Measurements from ENCODE around the gene JAG2. TPM values are rescaled to one million over a fixed set of nuclear protein-coding genes. Genes with fewer than 3 reads are reported as not detected.

The JAG2 gene
- total RNA-seq, 2 experiments from 2014 or later: 0.66 to 1.3 TPM

- peaks cover 7% of the 10 kb centered on the region for H3K27me3 Mint-ChIP-seq
Observed at GRCh38 chr14:105185001-105185400, 16.4 kb upstream of the JAG2 start.

GRCh38 chr14:105184461-105184860 lies 15.9 kb upstream of the JAG2 start:
- H3K4me3 Mint-ChIP-seq: no peak overlapping the region
- TF ChIP-seq CTCF (IDR thresholded peaks at IDR 0.05): no peak
- no peak for ATAC-seq (ENCODE audit: poor library complexity)
- Histone ChIP-seq H3K27me3 (ENCODE audit: control insufficient read depth in 1 of 2, insufficient read depth in 2 of 2, low read length in 2 of 2) (no peaks in the 10 kb centered on the region), H3K9me3 (ENCODE audit: control insufficient read depth in 1 of 2, insufficient read depth in 1 of 2, low read length in 2 of 2) (peaks cover 0 to 10% of the 10 kb centered on the region in 2 experiments), H3K36me3 (ENCODE audit: insufficient read depth, low read length) (no peaks in the 10 kb centered on the region), H3K4me1 (ENCODE audit: insufficient read depth, low read length) (peaks cover 32% of the 10 kb centered on the region), H3K27ac (ENCODE audit: low read depth in 1 of 2, low read length in 2 of 2) (no peak overlapping the region), H3K4me3 (ENCODE audit: low read length) (no peak overlapping the region)
- H3K27ac Mint-ChIP-seq: no peak overlapping the region
- POLR2A ChIA-PET: no interaction called here
- DNase-seq: no peak
- no peaks in the 10 kb centered on the region for H3K9me3 Mint-ChIP-seq
- peaks cover 7% of the 10 kb centered on the region for H3K27me3 Mint-ChIP-seq
- CTCF ChIA-PET: no interaction called here
- H3K4me1 Mint-ChIP-seq (ENCODE audit: low read depth): peaks cover 7% of the 10 kb centered on the region
- intact Hi-C loops (cut with DNase I, micrococcal nuclease): loop anchor here in 1 of 2 experiments (5.0 kb wide), 2 partner anchors 92 to 202 kb away; no protein-coding TSS in a partner anchor
- no peaks in the 10 kb centered on the region for H3K36me3 Mint-ChIP-seq (ENCODE audit: low read depth)

More at GRCh38 chr14:105185001-105185400, 16.4 kb upstream of the JAG2 start:
- no peak for DNase-seq
- H3K4me3 Mint-ChIP-seq: no peak overlapping the region
- H3K9me3 ChIP-seq (ENCODE audit: control insufficient read depth in 1 of 2, insufficient read depth in 1 of 2, low read length in 2 of 2): peaks cover 0 to 10% of the 10 kb centered on the region in 2 experiments
- intact Hi-C loops (cut with DNase I, micrococcal nuclease): no loop called here
- ATAC-seq (ENCODE audit: poor library complexity): no peak
- CTCF ChIA-PET: no interaction called here
- peaks cover 0 to 5% of the 10 kb centered on the region in 2 experiments for H3K27me3 ChIP-seq (ENCODE audit: control insufficient read depth in 1 of 2, insufficient read depth in 2 of 2, low read length in 2 of 2)
- no peak overlapping the region for H3K27ac ChIP-seq (ENCODE audit: low read depth in 1 of 2, low read length in 2 of 2)
- H3K27ac Mint-ChIP-seq: no peak overlapping the region
- H3K9me3 Mint-ChIP-seq: no peaks in the 10 kb centered on the region
- no peak overlapping the region for H3K4me3 ChIP-seq (ENCODE audit: low read length)
- POLR2A ChIA-PET: no interaction called here
- no peaks in the 10 kb centered on the region for H3K36me3 Mint-ChIP-seq (ENCODE audit: low read depth)
- no peaks in the 10 kb centered on the region for H3K36me3 ChIP-seq (ENCODE audit: insufficient read depth, low read length)
- peaks cover 27% of the 10 kb centered on the region for H3K4me1 ChIP-seq (ENCODE audit: insufficient read depth, low read length)
- peaks cover 7% of the 10 kb centered on the region for H3K4me1 Mint-ChIP-seq (ENCODE audit: low read depth)
- TF ChIP-seq CTCF (IDR thresholded peaks at IDR 0.05): no peak

- Mint-ChIP-seq H3K27me3 (no peaks in the 10 kb centered on the region), H3K4me1 (ENCODE audit: low read depth) (peaks cover 7% of the 10 kb centered on the region), H3K27ac (no peak overlapping the region), H3K9me3 (no peaks in the 10 kb centered on the region), H3K4me3 (peak overlapping the region; percentile 78), H3K36me3 (ENCODE audit: low read depth) (no peaks in the 10 kb centered on the region)
- no peaks in the 10 kb centered on the region for H3K36me3 ChIP-seq (ENCODE audit: insufficient read depth, low read length)
- intact Hi-C loops (cut with DNase I, micrococcal nuclease): loop anchor here in 1 of 2 experiments (5.0 kb wide), 2 partner anchors 90 to 200 kb away; no protein-coding TSS in a partner anchor
- no peak for ATAC-seq (ENCODE audit: poor library complexity)
- peak in 1 of 14 experiments; percentile 24 for DNase-seq
- peaks cover 33% of the 10 kb centered on the region for H3K4me1 ChIP-seq (ENCODE audit: insufficient read depth, low read length)
- ChIA-PET POLR2A (interaction anchor here (1.3 to 2.2 kb wide), 3 partner anchors 11 to 162 kb away, joined by 3 to 6 read pairs (median 5); partner anchors contain the start of genes BRF1 and CDCA4), CTCF (no interaction called here)
- no peak overlapping the region for H3K27ac ChIP-seq (ENCODE audit: low read depth in 1 of 2, low read length in 2 of 2)
- no peaks in the 10 kb centered on the region for H3K27me3 ChIP-seq (ENCODE audit: control insufficient read depth in 1 of 2, insufficient read depth in 2 of 2, low read length in 2 of 2)
- no peak overlapping the region for H3K4me3 ChIP-seq (ENCODE audit: low read length)
- H3K9me3 ChIP-seq (ENCODE audit: control insufficient read depth in 1 of 2, insufficient read depth in 1 of 2, low read length in 2 of 2): no peaks in the 10 kb centered on the region
- TF ChIP-seq CTCF (IDR thresholded peaks at IDR 0.05): no peak
Observed at GRCh38 chr14:105182296-105183020, 13.9 kb upstream of the JAG2 start.

Measured in CD4-positive, alpha-beta T cell (primary cell).